GM21723 (cell line): ENCODE data around the gene SCGB2A2.

Experiments
- ATAC-seq: cut with Tn5 transposase; IDR thresholded peaks from one replicate; pipeline ENCODE4 v1.9.1; 2021; ENCODE audit warnings: mild to moderate bottlenecking, moderate library complexity; ENCODE audit not compliant: unreplicated experiment

Gene SCGB2A2

GRCh38 chr11:62269654-62270278, at the start of gene SCGB2A2:
Gene SCGB2A2 (plus strand): TSS chr11:62270158. CDS start chr11:62270217, 59 bp downstream.
- ATAC-seq, result no peak

- ATAC-seq, result no peak
These were observed 48.5 kb upstream of the SCGB2A2 start for GRCh38 chr11:62221498-62221897.

- no peak for ATAC-seq
These were observed 46.9 kb upstream of the SCGB2A2 start for GRCh38 chr11:62223095-62223494.

- no peak for ATAC-seq
These were observed 36.2 kb upstream of the SCGB2A2 start for GRCh38 chr11:62233730-62234129.

- no peak for ATAC-seq
These were observed 33.8 kb upstream of the SCGB2A2 start for GRCh38 chr11:62236187-62236586.

GRCh38 chr11:62237499-62237898, 32.5 kb upstream of the SCGB2A2 start:
- ATAC-seq, result no peak

GRCh38 chr11:62238151-62238550, 31.8 kb upstream of the SCGB2A2 start:
- no peak for ATAC-seq

GRCh38 chr11:62241095-62241494, 28.9 kb upstream of the SCGB2A2 start:
- no peak for ATAC-seq

GRCh38 chr11:62242021-62242420, 27.9 kb upstream of the SCGB2A2 start, which contains the start of gene SCGB1D2:
Gene SCGB1D2 (plus strand): TSS chr11:62242239. CDS start chr11:62242308, 69 bp downstream.
- ATAC-seq, result no peak

- ATAC-seq, result no peak
These were observed 24.6 kb upstream of the SCGB2A2 start for GRCh38 chr11:62245271-62245753.

GRCh38 chr11:62251698-62252097, 18.3 kb upstream of the SCGB2A2 start:
- ATAC-seq, result no peak

- ATAC-seq, result no peak
These were observed 15.9 kb upstream of the SCGB2A2 start for GRCh38 chr11:62253999-62254542.

GRCh38 chr11:62256281-62256680, 13.7 kb upstream of the SCGB2A2 start:
- no peak for ATAC-seq

- no peak for ATAC-seq
These were observed 9.6 kb upstream of the SCGB2A2 start for GRCh38 chr11:62260261-62260953.

GRCh38 chr11:62264004-62264403, 6.0 kb upstream of the SCGB2A2 start:
- ATAC-seq, result no peak

GRCh38 chr11:62266558-62266957, 3.4 kb upstream of the SCGB2A2 start:
- no peak for ATAC-seq

- no peak for ATAC-seq
These were observed 2.9 kb upstream of the SCGB2A2 start for GRCh38 chr11:62267050-62267449.

GRCh38 chr11:62267576-62267975, 2.4 kb upstream of the SCGB2A2 start:
- ATAC-seq, result no peak

- no peak for ATAC-seq
These were observed 3.3 kb downstream of the SCGB2A2 start for GRCh38 chr11:62273284-62273683.

GRCh38 chr11:62273789-62274275, 3.9 kb downstream of the SCGB2A2 start:
- no peak for ATAC-seq

- ATAC-seq, result no peak
These were observed 10.5 kb downstream of the SCGB2A2 start for GRCh38 chr11:62280452-62280851.

- no peak for ATAC-seq
These were observed 25.5 kb downstream of the SCGB2A2 start for GRCh38 chr11:62295504-62295903.
